ENCODE measurements around the gene RGS10. TPM values are rescaled to one million over a fixed set of nuclear protein-coding genes. Genes with fewer than 3 reads are reported as not detected.

RGS10 gene
- total RNA-seq, 6 donors from 2014 or later, result 11.7 to 39.3 (median 26.5) TPM

GRCh38 chr10:119500123-119500795, 42.3 kb downstream of the RGS10 start:
- WGBS, 2 donors, result 60 to 68% methylated on average over 8 of the region's 8 CpGs
- peaks cover 0 to 5% (median 0%) of the 10 kb centered on the region in 4 donors for H3K4me1 ChIP-seq
- H3K27ac ChIP-seq, result no peak overlapping the region
- H3K36me3 ChIP-seq, result no peaks in the 10 kb centered on the region
- DNase-seq (no peak), ATAC-seq (ENCODE audit: low FRiP score in 2 of 2) (no peak)
- no peaks in the 10 kb centered on the region for H3K9me3 ChIP-seq
- TF ChIP-seq POLR2AphosphoS5 (IDR thresholded peaks at IDR 0.05), result no peak
- TF ChIP-seq EP300 (IDR thresholded peaks at IDR 0.05), result no peak
- TF ChIP-seq CTCF (IDR thresholded peaks at IDR 0.05), result no peak
- TF ChIP-seq POLR2A (IDR thresholded peaks at IDR 0.05), result no peak
- no peak overlapping the region for H3K4me3 ChIP-seq
- no peaks in the 10 kb centered on the region for H3K27me3 ChIP-seq

GRCh38 chr10:119499677-119500002, 42.9 kb downstream of the RGS10 start:
- peaks cover 0 to 5% (median 0%) of the 10 kb centered on the region in 4 donors for H3K4me1 ChIP-seq
- H3K9me3 ChIP-seq, result no peaks in the 10 kb centered on the region
- WGBS, 2 donors, result 67 to 73% methylated on average over 5 of the region's 5 CpGs
- no peak for DNase-seq
- H3K4me3 ChIP-seq, result no peak overlapping the region
- H3K27ac ChIP-seq, result no peak overlapping the region
- no peaks in the 10 kb centered on the region for H3K36me3 ChIP-seq
- no peaks in the 10 kb centered on the region for H3K27me3 ChIP-seq
- no peak for ATAC-seq (ENCODE audit: low FRiP score in 2 of 2)
- TF ChIP-seq POLR2AphosphoS5 (IDR thresholded peaks at IDR 0.05) (no peak), EP300 (IDR thresholded peaks at IDR 0.05) (no peak)

GRCh38 chr10:119498889-119499676, 43.4 kb downstream of the RGS10 start:
- no peak overlapping the region for H3K4me3 ChIP-seq
- H3K4me1 ChIP-seq, result peaks cover 0 to 5% (median 3%) of the 10 kb centered on the region in 4 donors
- no peaks in the 10 kb centered on the region for H3K9me3 ChIP-seq
- DNase-seq, result no peak
- H3K27me3 ChIP-seq, result no peaks in the 10 kb centered on the region
- ATAC-seq (ENCODE audit: low FRiP score in 2 of 2), result no peak
- WGBS, 2 donors, result 75 to 83% methylated on average over 8 to 11 of the region's 11 CpGs
- no peak for TF ChIP-seq POLR2A (IDR thresholded peaks at IDR 0.05)
- TF ChIP-seq POLR2AphosphoS5 (IDR thresholded peaks at IDR 0.05), result no peak
- TF ChIP-seq CTCF (IDR thresholded peaks at IDR 0.05), result no peak
- no peak for TF ChIP-seq EP300 (IDR thresholded peaks at IDR 0.05)
- H3K27ac ChIP-seq, result no peak overlapping the region
- no peaks in the 10 kb centered on the region for H3K36me3 ChIP-seq

- no peak for ATAC-seq (ENCODE audit: low FRiP score in 2 of 2)
- WGBS, 2 donors, result 71 to 83% methylated on average over 9 of the region's 9 CpGs
- H3K36me3 ChIP-seq, result no peaks in the 10 kb centered on the region
Observed at GRCh38 chr10:119497243-119497642, 45.3 kb downstream of the RGS10 start.

More at GRCh38 chr10:119497243-119497642, 45.3 kb downstream of the RGS10 start:
- H3K4me1 ChIP-seq, result peaks cover 0 to 5% (median 4%) of the 10 kb centered on the region in 4 donors
- no peak overlapping the region for H3K27ac ChIP-seq
- no peak for DNase-seq
- H3K27me3 ChIP-seq, result no peaks in the 10 kb centered on the region
- H3K4me3 ChIP-seq, result no peak overlapping the region
- H3K9me3 ChIP-seq, result no peaks in the 10 kb centered on the region
- no peak for TF ChIP-seq POLR2A (IDR thresholded peaks at IDR 0.05)
- TF ChIP-seq CTCF (IDR thresholded peaks at IDR 0.05), result no peak
- TF ChIP-seq EP300 (IDR thresholded peaks at IDR 0.05), result no peak
- TF ChIP-seq POLR2AphosphoS5 (IDR thresholded peaks at IDR 0.05), result no peak

All from upper lobe of left lung (tissue), 6 donors.